Activated CD8-positive, alpha-beta T cell treated with anti-CD3 and anti-CD28 coated beads, Interleukin-2, amount 10 ng/mL, durations not matched to agents 7 days and 5 days (primary cell): ENCODE data around the gene CARD14. TPM values are rescaled to one million over a fixed set of nuclear protein-coding genes. Genes with fewer than 3 reads are reported as not detected.

Experiments
- ATAC-seq: fragments of 150-1000 bp; cut with Tn5 transposase; one replicate; pipeline ENCODE4 v1.10.0; 2021; ENCODE audit warnings: moderate library complexity
- CTCF ChIA-PET: fragments of 350-600 bp; sonication (Branson Sonifier 250); formaldehyde crosslinking; loops from one replicate; lab custom pipeline; 2021; ENCODE audit warnings: antibody characterized with exemption; lab: Charles Lee
- POLR2A ChIA-PET: fragments of 350-600 bp; sonication (Branson Sonifier 250); formaldehyde crosslinking; loops from one replicate; lab custom pipeline; 2021; ENCODE audit warnings: antibody characterized with exemption; lab: Charles Lee
- DNase-seq: peaks from one replicate; pipeline ENCODE4 v3.0.0-alpha.2; 2020
- H3K27ac Mint-ChIP-seq: one replicate; pipeline ENCODE4 v1.8.0; 2021; ENCODE audit warnings: mild to moderate bottlenecking, mixed read lengths
- H3K27me3 Mint-ChIP-seq: one replicate; pipeline ENCODE4 v1.8.0; 2021; ENCODE audit warnings: low read depth, mixed read lengths
- H3K36me3 Mint-ChIP-seq: one replicate; pipeline ENCODE4 v1.8.0; 2021; ENCODE audit warnings: low read depth, mixed read lengths
- H3K4me1 Mint-ChIP-seq: one replicate; pipeline ENCODE4 v1.8.0; 2021; ENCODE audit warnings: low read depth, mixed read lengths
- H3K4me3 Mint-ChIP-seq: one replicate; pipeline ENCODE4 v1.8.0; 2021; ENCODE audit warnings: mild to moderate bottlenecking, mixed read lengths
- H3K9me3 Mint-ChIP-seq: one replicate; pipeline ENCODE4 v1.8.0; 2022; ENCODE audit warnings: mixed read lengths; ENCODE audit not compliant: insufficient read depth
- total RNA-seq, 2 experiments: library from RNA; stranded (reverse); gene quantifications; one replicate each; pipeline ENCODE4 v1.2.3, GENCODE V29; 2021

The CARD14 gene
- total RNA-seq, 2 experiments from 2014 or later, result not detected

DNA sequence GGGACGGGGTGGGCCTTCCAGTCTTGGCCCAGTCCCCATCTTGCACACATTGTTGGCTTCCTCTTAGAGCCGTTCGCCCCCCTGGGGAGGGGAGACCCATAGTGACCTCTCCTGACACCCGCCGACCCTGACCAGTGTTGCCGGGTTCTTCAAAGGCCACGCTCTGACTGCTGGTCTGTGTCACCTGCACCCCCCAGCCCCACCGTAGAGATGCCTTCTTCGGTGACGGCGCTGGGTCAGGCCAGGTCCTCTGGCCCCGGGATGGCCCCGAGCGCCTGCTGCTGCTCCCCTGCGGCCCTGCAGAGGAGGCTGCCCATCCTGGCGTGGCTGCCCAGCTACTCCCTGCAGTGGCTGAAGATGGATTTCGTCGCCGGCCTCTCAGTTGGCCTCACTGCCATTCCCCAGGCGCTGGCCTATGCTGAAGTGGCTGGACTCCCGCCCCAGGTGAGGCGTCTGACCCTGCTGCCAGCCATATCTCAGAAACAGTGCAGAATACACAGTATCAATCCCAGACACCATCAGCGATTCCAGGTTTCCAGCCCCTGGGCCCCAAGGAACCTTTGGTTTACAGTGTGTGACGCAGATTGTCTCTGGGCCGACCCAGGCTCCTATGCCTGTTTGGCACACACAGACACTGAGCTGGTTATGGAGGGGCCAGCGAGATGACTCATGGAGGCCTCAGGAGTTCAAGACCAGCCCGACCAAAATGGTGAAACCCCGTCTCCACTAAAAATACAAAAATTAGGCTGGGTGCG, 51.7 kb downstream of the CARD14 start:
- no peaks in the 10 kb centered on the region for H3K36me3 Mint-ChIP-seq
- ATAC-seq (no peak), DNase-seq (no peak)
- ChIA-PET POLR2A (interaction anchor here (0.6 kb wide), 1 partner anchor 9 kb away, joined by 3 read pairs; no protein-coding TSS in a partner anchor), CTCF (no interaction called here)
- H3K4me3 Mint-ChIP-seq, result peak overlapping the region; percentile 2
- H3K9me3 Mint-ChIP-seq, result no peaks in the 10 kb centered on the region
- peaks cover 17% of the 10 kb centered on the region for H3K4me1 Mint-ChIP-seq
- H3K27me3 Mint-ChIP-seq, result peaks cover 3% of the 10 kb centered on the region
- no peak overlapping the region for H3K27ac Mint-ChIP-seq

DNA sequence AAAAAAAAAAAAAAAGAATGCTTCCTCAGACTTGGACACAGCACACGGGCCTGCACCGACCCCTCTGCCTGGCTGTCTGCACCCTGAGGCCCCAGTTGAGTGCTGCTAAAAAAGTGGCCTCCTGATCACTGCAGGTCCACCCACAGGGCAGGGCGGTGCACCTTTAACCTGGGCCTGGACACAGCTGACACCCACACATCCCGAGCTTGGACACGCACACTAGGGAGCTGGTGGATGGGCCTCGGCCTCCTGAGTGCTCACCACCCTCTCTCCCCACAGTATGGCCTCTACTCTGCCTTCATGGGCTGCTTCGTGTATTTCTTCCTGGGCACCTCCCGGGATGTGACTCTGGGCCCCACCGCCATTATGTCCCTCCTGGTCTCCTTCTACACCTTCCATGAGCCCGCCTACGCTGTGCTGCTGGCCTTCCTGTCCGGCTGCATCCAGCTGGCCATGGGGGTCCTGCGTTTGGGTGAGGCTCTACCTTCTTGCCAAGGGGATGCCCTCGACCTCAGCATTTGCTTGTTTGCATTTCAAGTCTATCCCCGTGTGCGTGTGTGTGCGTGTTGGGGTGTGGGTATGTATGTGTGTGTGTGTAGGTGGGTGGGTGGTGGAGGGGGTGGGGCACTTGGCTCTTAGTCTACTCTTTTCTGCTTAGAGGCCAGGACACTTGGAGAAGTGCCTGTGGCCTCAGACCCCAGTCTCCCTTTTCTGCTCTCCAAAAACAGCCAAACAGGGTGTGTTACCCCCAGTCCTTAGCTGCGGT, 52.7 kb downstream of the CARD14 start:
- CTCF ChIA-PET, result no interaction called here
- Mint-ChIP-seq H3K4me3 (no peak overlapping the region), H3K27ac (no peak overlapping the region), H3K9me3 (no peaks in the 10 kb centered on the region), H3K4me1 (peaks cover 17% of the 10 kb centered on the region), H3K36me3 (no peaks in the 10 kb centered on the region), H3K27me3 (peaks cover 3% of the 10 kb centered on the region)
- DNase-seq, result no peak
- ATAC-seq, result no peak
- POLR2A ChIA-PET, result interaction anchor here (0.6 kb wide), 1 partner anchor 10 kb away, joined by 3 read pairs; no protein-coding TSS in a partner anchor

DNA sequence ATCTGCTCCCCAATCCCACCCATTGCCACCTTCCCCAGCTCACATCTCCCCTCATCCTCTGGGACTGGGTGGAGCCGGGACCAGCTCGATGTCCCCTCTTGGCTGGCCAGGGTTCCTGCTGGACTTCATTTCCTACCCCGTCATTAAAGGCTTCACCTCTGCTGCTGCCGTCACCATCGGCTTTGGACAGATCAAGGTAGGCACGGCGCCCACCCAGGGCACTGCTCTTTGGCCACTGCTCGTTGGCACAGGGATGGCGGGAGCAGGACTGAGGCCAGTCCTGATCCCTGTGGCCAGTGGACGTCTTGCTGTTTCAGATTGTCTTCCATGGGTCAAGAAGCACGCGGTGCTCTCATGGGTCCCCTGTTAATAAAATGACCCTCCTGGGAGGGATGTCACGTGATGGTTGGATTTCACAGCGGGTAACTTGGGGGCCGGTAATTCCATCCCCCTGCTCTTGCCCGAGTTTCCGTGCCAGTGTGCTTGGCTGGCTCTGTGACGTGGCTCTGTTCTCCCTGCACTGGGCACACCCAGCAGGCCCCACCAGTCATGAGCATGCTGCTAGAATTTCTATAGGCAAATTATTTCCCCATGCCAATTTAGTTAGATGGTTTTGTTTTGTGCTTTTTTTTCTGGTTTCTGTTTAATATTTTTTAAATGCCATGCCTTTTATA, 53.4 kb downstream of the CARD14 start:
- H3K27me3 Mint-ChIP-seq, result peaks cover 3% of the 10 kb centered on the region
- H3K27ac Mint-ChIP-seq, result no peak overlapping the region
- no peak for ATAC-seq
- H3K4me3 Mint-ChIP-seq, result no peak overlapping the region
- no peak for DNase-seq
- ChIA-PET POLR2A (no interaction called here), CTCF (no interaction called here)
- no peaks in the 10 kb centered on the region for H3K9me3 Mint-ChIP-seq
- peaks cover 17% of the 10 kb centered on the region for H3K4me1 Mint-ChIP-seq
- no peaks in the 10 kb centered on the region for H3K36me3 Mint-ChIP-seq

DNA sequence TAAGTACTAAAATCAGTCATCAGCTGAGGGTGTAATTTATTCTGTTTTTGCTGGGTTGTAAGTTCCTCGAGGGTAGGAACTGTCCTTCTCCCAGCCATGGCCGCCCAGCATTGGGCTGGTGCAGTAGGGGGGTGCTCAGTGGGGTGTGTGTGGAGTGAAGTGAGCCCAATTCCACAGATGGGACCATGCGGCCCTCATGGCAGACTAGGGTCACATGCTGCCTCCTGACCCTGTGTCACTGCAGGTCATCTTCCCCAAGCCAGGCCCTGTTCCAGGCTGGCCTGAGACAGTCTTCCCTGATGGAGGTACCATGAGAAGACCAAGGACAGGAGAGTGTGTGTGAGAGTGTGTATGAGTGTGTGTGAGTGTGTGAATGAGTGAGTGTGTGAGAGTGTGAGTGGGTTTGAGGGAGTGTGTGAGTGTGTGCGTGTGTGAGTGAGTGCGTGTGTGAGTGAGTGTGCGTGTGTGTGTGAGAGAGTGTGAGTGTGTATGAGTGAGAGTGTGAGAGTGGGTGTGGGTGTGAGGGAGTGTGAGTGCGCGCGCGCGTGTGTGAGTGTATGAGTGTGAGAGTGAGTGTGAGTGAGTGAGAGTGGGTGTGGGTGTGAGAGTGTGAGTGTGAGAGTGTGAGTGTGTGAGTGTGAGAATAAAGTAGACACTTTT, 54.1 kb downstream of the CARD14 start:
- Mint-ChIP-seq H3K27me3 (peaks cover 3% of the 10 kb centered on the region), H3K9me3 (no peaks in the 10 kb centered on the region), H3K4me1 (peaks cover 11% of the 10 kb centered on the region), H3K36me3 (no peaks in the 10 kb centered on the region), H3K4me3 (no peak overlapping the region), H3K27ac (no peak overlapping the region)
- ChIA-PET CTCF (no interaction called here), POLR2A (no interaction called here)
- ATAC-seq (no peak), DNase-seq (no peak)

DNA sequence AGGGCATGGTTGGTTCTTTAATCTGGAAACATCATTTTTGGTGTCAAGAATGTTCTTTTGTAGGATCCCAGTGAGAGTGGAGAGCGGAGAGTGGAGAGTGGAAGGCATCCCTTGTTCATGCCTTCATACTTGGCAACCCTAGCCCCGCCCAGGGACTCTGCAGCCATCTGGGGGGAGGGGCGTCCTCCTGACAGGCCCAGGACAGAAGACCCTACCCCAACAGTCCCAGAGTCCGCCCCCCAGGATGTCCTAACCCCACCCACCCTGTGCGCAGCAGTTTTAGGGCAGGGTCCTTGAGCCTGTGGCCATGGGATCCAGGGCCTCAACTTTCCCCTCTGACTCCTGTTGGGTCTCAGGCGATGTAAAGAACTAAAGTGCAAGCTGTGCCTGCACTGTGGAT, 54.9 kb downstream of the CARD14 start:
- no peaks in the 10 kb centered on the region for H3K9me3 Mint-ChIP-seq
- DNase-seq (no peak), ATAC-seq (no peak)
- POLR2A ChIA-PET, result interaction anchor here (0.7 kb wide), 1 partner anchor 31 kb away, joined by 4 read pairs; no protein-coding TSS in a partner anchor
- H3K4me1 Mint-ChIP-seq, result peaks cover 4% of the 10 kb centered on the region
- H3K27me3 Mint-ChIP-seq, result peaks cover 3% of the 10 kb centered on the region
- CTCF ChIA-PET, result no interaction called here
- no peak overlapping the region for H3K4me3 Mint-ChIP-seq
- no peaks in the 10 kb centered on the region for H3K36me3 Mint-ChIP-seq
- no peak overlapping the region for H3K27ac Mint-ChIP-seq

DNA sequence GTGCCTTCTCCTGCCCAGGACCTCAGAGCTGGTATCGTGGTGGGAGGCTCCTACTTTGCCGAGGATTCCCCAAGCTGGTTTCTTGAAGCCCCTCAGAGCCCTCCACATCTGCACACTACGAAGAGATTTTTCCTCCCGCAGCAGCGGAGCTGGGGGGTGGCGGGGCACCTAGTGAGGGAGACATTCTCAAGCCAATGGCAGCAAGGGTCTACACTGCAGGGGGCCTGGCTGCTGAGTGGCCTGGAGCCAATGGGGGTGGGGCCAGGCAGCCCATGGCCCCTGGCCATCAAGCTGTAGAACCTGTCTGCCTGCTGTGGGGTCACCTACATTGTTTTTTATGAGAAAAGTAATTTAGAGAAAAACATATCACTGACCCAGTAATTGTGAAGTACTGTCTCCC, 55.4 kb downstream of the CARD14 start:
- CTCF ChIA-PET, result no interaction called here
- Mint-ChIP-seq H3K27me3 (peaks cover 3% of the 10 kb centered on the region), H3K27ac (no peak overlapping the region), H3K9me3 (no peaks in the 10 kb centered on the region), H3K4me1 (peaks cover 1% of the 10 kb centered on the region), H3K36me3 (no peaks in the 10 kb centered on the region), H3K4me3 (no peak overlapping the region)
- POLR2A ChIA-PET, result interaction anchor here (0.7 kb wide), 1 partner anchor 30 kb away, joined by 4 read pairs; no protein-coding TSS in a partner anchor
- no peak for ATAC-seq
- DNase-seq, result no peak

DNA sequence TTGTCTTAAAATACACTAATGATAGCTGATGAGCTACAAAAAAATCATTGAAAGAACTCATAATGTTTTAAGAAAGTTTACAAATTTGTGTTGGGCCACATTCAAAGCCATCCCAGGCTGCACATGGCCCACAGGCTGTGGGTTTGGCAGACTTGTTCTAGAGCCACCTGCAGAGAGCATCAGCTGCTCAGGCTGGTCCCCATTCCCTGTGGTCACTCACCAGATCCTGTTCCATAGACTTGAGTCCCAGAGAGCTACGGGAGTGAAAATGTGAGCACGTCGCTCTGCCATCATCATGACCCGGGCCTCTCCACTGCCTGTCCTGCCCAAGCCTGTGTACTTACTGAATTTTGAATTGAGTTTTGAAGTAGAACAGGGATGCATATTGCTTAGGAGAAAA, 57.3 kb downstream of the CARD14 start:
- ChIA-PET CTCF (interaction anchor here (1.0 to 1.2 kb wide), 2 partner anchors 26 to 142 kb away, joined by 3 to 4 read pairs; no protein-coding TSS in a partner anchor), POLR2A (no interaction called here)
- DNase-seq (no peak), ATAC-seq (no peak)
- H3K4me1 Mint-ChIP-seq, result no peaks in the 10 kb centered on the region
- peaks cover 3% of the 10 kb centered on the region for H3K36me3 Mint-ChIP-seq
- H3K4me3 Mint-ChIP-seq, result no peak overlapping the region
- no peak overlapping the region for H3K27ac Mint-ChIP-seq
- H3K27me3 Mint-ChIP-seq, result no peaks in the 10 kb centered on the region
- H3K9me3 Mint-ChIP-seq, result peaks cover 7% of the 10 kb centered on the region

DNA sequence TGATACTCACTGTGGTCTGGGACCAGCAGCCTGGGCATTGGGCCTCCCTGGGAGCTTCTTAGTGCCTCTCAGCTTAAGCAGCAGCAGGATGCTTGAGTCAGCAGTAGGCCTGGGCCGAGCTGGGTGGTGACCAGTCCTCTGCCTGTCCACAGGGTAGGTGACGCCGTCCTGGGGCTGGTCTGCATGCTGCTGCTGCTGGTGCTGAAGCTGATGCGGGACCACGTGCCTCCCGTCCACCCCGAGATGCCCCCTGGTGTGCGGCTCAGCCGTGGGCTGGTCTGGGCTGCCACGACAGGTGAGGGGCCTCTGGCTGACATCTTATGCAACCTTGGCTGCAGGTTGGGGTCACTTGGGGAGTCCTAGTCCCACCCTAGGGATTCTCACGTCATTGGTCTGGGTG, 57.8 kb downstream of the CARD14 start:
- ChIA-PET POLR2A (no interaction called here), CTCF (interaction anchor here (1.2 kb wide), 1 partner anchor 25 kb away, joined by 4 read pairs; no protein-coding TSS in a partner anchor)
- no peak for ATAC-seq

DNA sequence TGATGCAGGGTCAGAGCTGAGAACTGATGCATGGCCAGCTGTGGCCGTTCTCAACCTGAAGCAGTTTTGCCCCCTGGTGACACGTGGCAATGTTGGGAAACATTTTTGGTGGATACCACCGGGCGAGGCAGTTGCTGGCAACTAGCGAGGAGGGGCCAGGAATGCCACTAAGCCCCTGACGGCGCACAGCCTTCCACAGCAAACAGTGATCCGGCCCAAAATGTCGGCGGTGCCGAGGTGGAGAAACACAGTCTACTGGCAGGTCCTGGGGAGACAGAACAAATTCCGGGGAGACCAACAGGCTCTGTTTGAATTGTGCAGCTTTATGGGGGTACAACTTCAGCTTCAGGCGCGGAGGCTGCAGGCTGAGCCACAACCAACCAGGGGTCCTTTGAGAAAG, 58.6 kb downstream of the CARD14 start:
- DNase-seq, result no peak
- Mint-ChIP-seq H3K27me3 (no peaks in the 10 kb centered on the region), H3K4me1 (no peaks in the 10 kb centered on the region), H3K4me3 (no peak overlapping the region), H3K36me3 (peaks cover 10% of the 10 kb centered on the region), H3K9me3 (peaks cover 7% of the 10 kb centered on the region), H3K27ac (no peak overlapping the region)
- POLR2A ChIA-PET, result no interaction called here
- ATAC-seq, result no peak
- CTCF ChIA-PET, result interaction anchor here (0.6 kb wide), 1 partner anchor 127 kb away, joined by 3 read pairs; the partner anchor contains the start of gene GAA

More for the DNA sequence above, 57.8 kb downstream of the CARD14 start:
- Mint-ChIP-seq H3K36me3 (peaks cover 6% of the 10 kb centered on the region), H3K27me3 (no peaks in the 10 kb centered on the region), H3K4me1 (no peaks in the 10 kb centered on the region), H3K4me3 (no peak overlapping the region), H3K9me3 (peaks cover 7% of the 10 kb centered on the region), H3K27ac (no peak overlapping the region)
- DNase-seq, result no peak

DNA sequence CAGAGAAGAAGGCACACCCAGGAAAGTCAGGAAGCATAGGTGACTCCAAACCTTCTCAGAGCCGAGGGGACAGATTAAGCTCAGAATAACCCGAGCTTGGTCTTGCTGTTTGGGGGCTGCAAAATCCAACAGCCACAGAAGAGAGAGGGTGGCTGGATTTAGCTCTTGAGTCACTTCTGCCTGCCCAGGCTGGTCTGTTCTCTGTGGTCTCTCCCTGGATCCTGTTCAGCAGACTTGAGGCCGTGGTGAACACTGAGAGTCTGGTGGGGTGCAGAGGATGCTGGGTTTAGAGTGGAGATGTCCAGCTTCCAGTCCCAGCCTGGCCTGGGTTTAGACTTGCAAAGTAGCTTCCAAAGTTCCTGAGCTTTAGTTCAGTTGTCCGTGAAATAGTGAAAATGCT, 59.2 kb downstream of the CARD14 start:
- ChIA-PET POLR2A (interaction anchor here (1.2 kb wide), 1 partner anchor 9 kb away, joined by 4 read pairs; the partner anchor contains the start of genes SGSH and SLC26A11), CTCF (no interaction called here)
- ATAC-seq (no peak), DNase-seq (no peak)
- Mint-ChIP-seq H3K4me3 (no peak overlapping the region), H3K27ac (no peak overlapping the region), H3K4me1 (no peaks in the 10 kb centered on the region), H3K36me3 (peaks cover 11% of the 10 kb centered on the region), H3K9me3 (peaks cover 9% of the 10 kb centered on the region), H3K27me3 (no peaks in the 10 kb centered on the region)

DNA sequence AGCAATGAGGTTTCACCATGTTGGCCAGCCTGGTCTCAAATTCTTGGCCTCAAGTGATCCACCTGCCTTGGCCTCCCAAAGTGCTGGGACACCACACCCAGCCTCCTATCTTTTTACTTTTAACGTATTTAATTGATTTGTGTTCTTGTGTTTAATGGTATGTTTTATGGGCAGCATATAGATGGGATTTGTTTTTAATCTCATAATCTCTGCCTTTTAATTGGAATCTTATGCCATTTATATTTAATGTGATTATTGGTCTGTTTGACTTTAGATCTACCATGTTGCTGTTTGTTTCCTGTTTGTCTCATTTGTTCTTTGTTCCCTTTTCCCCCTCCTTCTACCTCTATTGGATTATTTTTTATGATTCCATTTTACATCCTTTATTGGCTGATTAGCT, 62.6 kb downstream of the CARD14 start:
- ChIA-PET CTCF (interaction anchor here (1.0 kb wide), 2 partner anchors 131 to 224 kb away, joined by 3 read pairs; partner anchors contain the start of gene GAA), POLR2A (no interaction called here)
- Mint-ChIP-seq H3K4me3 (no peak overlapping the region), H3K27me3 (no peaks in the 10 kb centered on the region), H3K4me1 (no peaks in the 10 kb centered on the region), H3K27ac (no peak overlapping the region), H3K36me3 (peaks cover 15% of the 10 kb centered on the region), H3K9me3 (peaks cover 16% of the 10 kb centered on the region)
- no peak for ATAC-seq
- no peak for DNase-seq
